Neural crest cell (in vitro differentiated cells): Measurements from ENCODE around the gene FRMD4A. TPM values are rescaled to one million over a fixed set of nuclear protein-coding genes. Genes with fewer than 3 reads are reported as not detected.

Source experiments
- DNase-seq: peaks from one replicate; pipeline ENCODE4 v3.0.0; 2021; ENCODE audit warnings: low read depth, mixed read lengths, low spot score
- H3K27ac Mint-ChIP-seq: one replicate; pipeline ENCODE4 v1.8.0; 2021; ENCODE audit warnings: mild to moderate bottlenecking, mixed read lengths; ENCODE audit not compliant: unreplicated experiment
- H3K27me3 Mint-ChIP-seq: 2 replicates; pipeline ENCODE4 v1.8.0; 2021; ENCODE audit warnings: low read depth, mild to moderate bottlenecking, mixed read lengths
- H3K36me3 Mint-ChIP-seq: 2 replicates; pipeline ENCODE4 v1.8.0; 2021; ENCODE audit warnings: low read depth, mild to moderate bottlenecking, mixed read lengths
- H3K4me1 Mint-ChIP-seq: 2 replicates; pipeline ENCODE4 v1.8.0; 2021; ENCODE audit warnings: mixed read lengths
- H3K4me3 Mint-ChIP-seq: one replicate; pipeline ENCODE4 v1.8.0; 2021; ENCODE audit warnings: mild to moderate bottlenecking, mixed read lengths
- H3K9me3 Mint-ChIP-seq: 2 replicates; pipeline ENCODE4 v1.8.0; 2021; ENCODE audit warnings: mixed read lengths
- total RNA-seq: library from RNA; stranded (reverse); gene quantifications from 2 replicates; pipeline ENCODE4 v1.2.1, GENCODE V29; 2021
- TF ChIP-seq, protein P1 (sequence below): fragments of 200-600 bp; sonication (generic); conservative IDR thresholded peaks from 2 replicates; pipeline ENCODE4 v1.5.0; 2021; ENCODE audit warnings: antibody characterized with exemption, mild to moderate bottlenecking

Gene FRMD4A
- total RNA-seq, 1 donor from 2014 or later = 65.3 TPM

DNA sequence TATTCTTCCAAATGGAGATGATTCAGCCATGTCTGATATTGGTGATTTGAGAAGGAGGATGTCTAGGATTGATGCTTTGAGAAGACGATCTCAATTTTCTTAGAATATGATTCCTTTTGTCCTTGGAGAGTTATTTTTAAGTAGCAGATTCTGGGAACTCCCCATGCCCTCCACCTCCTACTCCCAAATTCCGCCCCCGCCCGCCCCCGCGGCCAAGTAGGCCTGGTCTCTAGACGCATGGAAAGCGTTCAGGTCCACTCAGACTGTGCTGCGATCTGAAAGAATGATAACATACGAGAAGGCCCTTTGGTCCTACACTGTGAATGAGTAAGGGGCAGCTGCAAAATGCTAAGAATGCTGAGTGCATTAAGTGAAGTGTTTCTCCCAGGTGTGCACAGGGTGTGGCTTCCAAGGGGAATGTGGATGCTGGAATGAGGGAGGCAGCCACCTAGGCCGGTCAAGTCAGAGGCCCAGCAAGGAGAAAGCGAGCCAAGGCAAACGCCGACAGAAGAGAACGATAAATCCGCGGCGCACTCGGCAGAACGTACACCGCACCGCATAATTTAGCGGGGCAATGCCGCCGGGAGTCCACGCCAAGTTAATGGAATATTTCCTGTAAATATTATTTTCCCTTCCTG is 601.7 kb downstream of the FRMD4A start:
- H3K4me1 Mint-ChIP-seq = peaks cover 33% of the 10 kb centered on the region
- peaks cover 37% of the 10 kb centered on the region for H3K27me3 Mint-ChIP-seq
- no peaks in the 10 kb centered on the region for H3K9me3 Mint-ChIP-seq
- H3K4me3 Mint-ChIP-seq = no peak overlapping the region
- peaks cover 32% of the 10 kb centered on the region for H3K36me3 Mint-ChIP-seq
- H3K27ac Mint-ChIP-seq = no peak overlapping the region
- DNase-seq = no peak
- TF ChIP-seq, protein P1, sequence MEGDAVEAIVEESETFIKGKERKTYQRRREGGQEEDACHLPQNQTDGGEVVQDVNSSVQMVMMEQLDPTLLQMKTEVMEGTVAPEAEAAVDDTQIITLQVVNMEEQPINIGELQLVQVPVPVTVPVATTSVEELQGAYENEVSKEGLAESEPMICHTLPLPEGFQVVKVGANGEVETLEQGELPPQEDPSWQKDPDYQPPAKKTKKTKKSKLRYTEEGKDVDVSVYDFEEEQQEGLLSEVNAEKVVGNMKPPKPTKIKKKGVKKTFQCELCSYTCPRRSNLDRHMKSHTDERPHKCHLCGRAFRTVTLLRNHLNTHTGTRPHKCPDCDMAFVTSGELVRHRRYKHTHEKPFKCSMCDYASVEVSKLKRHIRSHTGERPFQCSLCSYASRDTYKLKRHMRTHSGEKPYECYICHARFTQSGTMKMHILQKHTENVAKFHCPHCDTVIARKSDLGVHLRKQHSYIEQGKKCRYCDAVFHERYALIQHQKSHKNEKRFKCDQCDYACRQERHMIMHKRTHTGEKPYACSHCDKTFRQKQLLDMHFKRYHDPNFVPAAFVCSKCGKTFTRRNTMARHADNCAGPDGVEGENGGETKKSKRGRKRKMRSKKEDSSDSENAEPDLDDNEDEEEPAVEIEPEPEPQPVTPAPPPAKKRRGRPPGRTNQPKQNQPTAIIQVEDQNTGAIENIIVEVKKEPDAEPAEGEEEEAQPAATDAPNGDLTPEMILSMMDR = no peak

DNA sequence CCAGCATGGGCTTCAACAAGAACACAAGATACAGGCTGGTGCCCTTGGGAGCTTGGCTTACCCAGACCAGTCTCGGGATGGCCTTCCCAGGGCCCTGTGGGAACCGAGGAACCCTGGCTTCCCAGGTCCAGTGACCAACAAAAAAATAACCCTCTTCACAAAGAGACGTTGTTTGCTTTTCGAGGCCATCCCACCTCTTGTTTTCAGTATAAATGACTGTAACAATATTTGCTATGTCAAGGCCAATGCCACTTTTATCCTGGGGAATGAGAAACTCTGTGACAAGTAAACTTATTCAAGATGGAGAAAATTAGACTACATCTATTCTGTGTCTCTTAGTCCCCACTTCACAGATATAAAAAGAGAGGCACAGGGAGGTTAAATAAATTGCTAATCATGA is 605.1 kb downstream of the FRMD4A start:
- no peak for DNase-seq
- Mint-ChIP-seq H3K4me1 (peaks cover 21% of the 10 kb centered on the region), H3K36me3 (peaks cover 41% of the 10 kb centered on the region), H3K4me3 (no peak overlapping the region), H3K27ac (no peak overlapping the region), H3K9me3 (peaks cover under 1% of the 10 kb centered on the region), H3K27me3 (peaks cover 57% of the 10 kb centered on the region)
- TF ChIP-seq, protein P1 = no peak

DNA sequence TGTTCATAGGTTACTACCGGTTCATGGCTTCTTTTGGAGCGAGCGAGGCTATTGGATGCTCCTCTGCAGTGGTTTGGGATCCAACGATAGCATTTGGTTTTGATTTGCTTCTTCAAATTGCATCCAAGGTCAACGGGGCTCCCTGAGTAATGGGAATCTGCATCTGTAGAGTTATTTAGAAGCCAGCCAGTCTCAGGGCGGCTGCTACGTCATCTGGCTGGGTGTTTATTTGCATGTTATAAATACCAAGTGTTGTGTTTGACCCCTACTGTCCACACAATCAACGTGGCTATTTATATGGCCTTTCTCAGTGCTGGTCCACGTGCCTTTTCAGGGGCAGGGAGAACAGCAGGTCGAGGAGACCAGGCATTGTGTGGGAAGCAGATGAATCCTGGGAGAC is 606.2 kb downstream of the FRMD4A start:
- peaks cover 50% of the 10 kb centered on the region for H3K36me3 Mint-ChIP-seq
- DNase-seq = no peak
- H3K9me3 Mint-ChIP-seq = peaks cover 3% of the 10 kb centered on the region
- H3K27me3 Mint-ChIP-seq = peaks cover 68% of the 10 kb centered on the region
- TF ChIP-seq, protein P1 = no peak
- H3K4me3 Mint-ChIP-seq = no peak overlapping the region
- peaks cover 11% of the 10 kb centered on the region for H3K4me1 Mint-ChIP-seq
- no peak overlapping the region for H3K27ac Mint-ChIP-seq

GRCh38 chr10:13722747-13723653 is 607.7 kb downstream of the FRMD4A start:
- peaks cover 19% of the 10 kb centered on the region for H3K4me1 Mint-ChIP-seq

GRCh38 chr10:13721486-13721885 is 609.2 kb downstream of the FRMD4A start:
- DNase-seq = no peak
- Mint-ChIP-seq H3K9me3 (peaks cover 3% of the 10 kb centered on the region), H3K27me3 (peaks cover 80% of the 10 kb centered on the region), H3K27ac (peak overlapping the region; percentile 37), H3K4me1 (peaks cover 30% of the 10 kb centered on the region), H3K36me3 (peaks cover 35% of the 10 kb centered on the region), H3K4me3 (no peak overlapping the region)
- TF ChIP-seq, protein P1 = no peak

More at GRCh38 chr10:13722747-13723653, 607.7 kb downstream of the FRMD4A start:
- Mint-ChIP-seq H3K4me3 (no peak overlapping the region), H3K27ac (no peak overlapping the region), H3K9me3 (peaks cover 3% of the 10 kb centered on the region), H3K36me3 (peaks cover 46% of the 10 kb centered on the region), H3K27me3 (peaks cover 82% of the 10 kb centered on the region)
- TF ChIP-seq, protein P1 = no peak
- DNase-seq = no peak
